ENCODE results near the gene NEAT1. TPM values are rescaled to one million over a fixed set of nuclear protein-coding genes. Genes with fewer than 3 reads are reported as not detected.

The NEAT1 gene
- total and polyA plus RNA-seq, 9 of the 15 experiments (the other 6 are each of a cell fraction or from before 2014, with no cell fraction given) = 20.1 to 389 (median 62.8) TPM

- TF ChIP-seq HMGXB4 (CRISPR knock-in tag; IDR thresholded peaks at IDR 0.05) = no peak
- no peak for TF ChIP-seq FOXJ3 (CRISPR knock-in tag; IDR thresholded peaks at IDR 0.05)
- TF ChIP-seq HNRNPK (IDR thresholded peaks at IDR 0.05; ENCODE audit: low read depth, low read length, poor library complexity, severe bottlenecking) = no peak
- TF ChIP-seq PYGO2 (tag; IDR thresholded peaks at IDR 0.05) = no peak
- no peak for TF ChIP-seq ZNF436 (CRISPR knock-in tag; IDR thresholded peaks at IDR 0.05)
- TF ChIP-seq EP300 (IDR thresholded peaks at IDR 0.05; ENCODE audit: low read length) = no peak
- TF ChIP-seq NBN (IDR thresholded peaks at IDR 0.05; ENCODE audit: low read depth) = no peak
- peak; percentile 71 to 85; a peak in 2 of 4 replicates for TF ChIP-seq SIN3A (IDR thresholded peaks at IDR 0.05; ENCODE audit: borderline replicate concordance in 2 of 2, control insufficient read depth in 1 of 2, low read depth in 2 of 2, low read length in 2 of 2)
- peak; percentile 69 for TF ChIP-seq NFIC (IDR thresholded peaks at IDR 0.05)
- no peak for TF ChIP-seq NKRF (IDR thresholded peaks at IDR 0.05; ENCODE audit: borderline replicate concordance)
- peak; percentile 77 for TF ChIP-seq HMGN3 (IDR thresholded peaks at IDR 0.05; ENCODE audit: borderline replicate concordance, extremely low read depth, insufficient read length, low read depth, low read length)
- no peak for TF ChIP-seq XRCC4 (IDR thresholded peaks at IDR 0.05; ENCODE audit: extremely low read depth, insufficient read depth, insufficient read length)
- TF ChIP-seq E2F3 (CRISPR knock-in tag; IDR thresholded peaks at IDR 0.05) = no peak
- no peak for TF ChIP-seq ZNF280B (CRISPR knock-in tag; IDR thresholded peaks at IDR 0.05)
- TF ChIP-seq MAFK (IDR thresholded peaks at IDR 0.05; ENCODE audit: low read length) = no peak
- no peak for TF ChIP-seq SFPQ (IDR thresholded peaks at IDR 0.05; ENCODE audit: low read depth, low read length)
- TF ChIP-seq ZBED1 (IDR thresholded peaks at IDR 0.05) = 0 out of 2 replicates have a peak, but pooled peaks have one; percentile 29
- no peak for TF ChIP-seq BRCA1 (IDR thresholded peaks at IDR 0.05)
- TF ChIP-seq BRCA1 (CRISPR knock-in tag; IDR thresholded peaks at IDR 0.05) = no peak
- no peak for TF ChIP-seq STAT5B (CRISPR knock-in tag; IDR thresholded peaks at IDR 0.05)
Observed at GRCh38 chr11:65454696-65455456, 32.3 kb downstream of the NEAT1 start (continued).

Measured in K562 (cell line).